HG03175 (cell line): ENCODE data around the gene CYBA.

Experiments
- ATAC-seq: cut with Tn5 transposase; IDR thresholded peaks from one replicate; pipeline ENCODE4 v1.9.1; 2021; ENCODE audit warnings: mild to moderate bottlenecking, moderate library complexity; ENCODE audit not compliant: unreplicated experiment

Gene CYBA

GRCh38 chr16:88595101-88595500 is 55.8 kb downstream of the CYBA start:
- no peak for ATAC-seq

- ATAC-seq = no peak
Measured at GRCh38 chr16:88593910-88594309, 56.9 kb downstream of the CYBA start.

GRCh38 chr16:88593489-88593888 is 57.4 kb downstream of the CYBA start:
- no peak for ATAC-seq
